Adrenal gland (tissue), 12 donors: ENCODE results near the gene BNC2. TPM values are rescaled to one million over a fixed set of nuclear protein-coding genes. Genes with fewer than 3 reads are reported as not detected.

Source experiments
- DNase-seq, 7 donors: peaks; one replicate each; pipeline ENCODE4 v3.0.0-alpha.2; 2019 to 2020
- H3K27ac ChIP-seq, 5 donors: fragments of 200-600 bp; sonication (generic) in 4 of 5; 1 replicate in 3 of 5; 2 replicates in 2 of 5; pipeline versions ENCODE4 v1.5.1 to v1.8.0; 2016 to 2020; ENCODE audit warnings: mild to moderate bottlenecking in 1 of 5
- H3K27me3 ChIP-seq: fragments of 200-600 bp; 2 replicates; pipeline ENCODE4 v1.8.0; 2021
- H3K36me3 ChIP-seq, 2 donors: fragments of 200-600 bp; replicated peaks in 1 of 2; 1 replicate in 1 of 2; 2 replicates in 1 of 2; pipeline versions ENCODE4 v1.5.1 to v1.8.0; 2018 to 2022
- H3K4me1 ChIP-seq, 2 donors: fragments of 200-600 bp; replicated peaks in 1 of 2; 1 replicate in 1 of 2; 2 replicates in 1 of 2; pipeline versions ENCODE4 v1.5.1 to v1.8.0; 2018 to 2021
- H3K4me3 ChIP-seq, 4 donors: fragments of 200-600 bp; sonication (generic) in 3 of 4; one replicate each; pipeline ENCODE4 v1.5.1; 2016 to 2018
- H3K9me3 ChIP-seq, 3 donors: fragments of 200-600 bp; sonication (generic) in 1 of 3; replicated peaks in 1 of 3; 1 replicate in 2 of 3; 2 replicates in 1 of 3; pipeline versions ENCODE4 v1.5.1 to v1.8.0; 2016 to 2021
- CTCF ChIP-seq, 6 experiments: fragments of 450-650 bp in 4 of 6; fragments of 200-600 bp in 2 of 6; sonication (generic) in 1 of 6; IDR thresholded peaks; 1 replicate in 5 of 6; 2 replicates in 1 of 6; pipeline versions ENCODE4 v1.5.1 to v1.8.0; 2016 to 2021; ENCODE audit warnings: antibody characterized with exemption in 6 of 6, mild to moderate bottlenecking in 2 of 6, moderate library complexity in 1 of 6
- POLR2A ChIP-seq, 2 donors: fragments of 450-650 bp; IDR thresholded peaks; one replicate each; pipeline ENCODE4 v1.6.1; 2017; ENCODE audit warnings: antibody characterized with exemption in 2 of 2, mild to moderate bottlenecking in 2 of 2, moderate library complexity in 1 of 2
- WGBS, 4 donors: extraction: QIAGEN DNeasy Blood & Tissue Kit in 2 of 4; methylation state at CpG; one replicate each; pipeline versions ENCODE4 v1.1.5 to v1.1.7; 2013 to 2017; 5-methylcytosine and 5-hydroxymethylcytosine counted together
- intact Hi-C, 2 donors: fragments of 100-400 bp; cut with DNase I; formaldehyde crosslinking; loops; one replicate each; pipeline versions ENCODE4 v1.14.1 to v1.15.0; 2022 to 2023
- polyA plus RNA-seq, 3 donors: library from polyadenylated mRNA; stranded (reverse); fragments of 200-250 nt in 2 of 3; fragments of 350-450 nt in 1 of 3; fragmentation: Illumina TruSeq in 1 of 3; extraction: RNeasy Lipid Tissue Mini Kit (QIAGEN cat#74804) in 1 of 3; gene quantifications; one replicate each; pipeline ENCODE4 v1.2.3, GENCODE V29; 2013 to 2014
- total RNA-seq, 9 donors: library from RNA; depleted of rRNA in 4 of 9; stranded (reverse); fragments of >200 nt in 4 of 9; fragments of 120-200 nt in 1 of 9; fragmentation: NEBNext Ultra II Directional in 1 of 9; extraction: Animal tissue kit (Norgen Biotek cat#: 25700) in 1 of 9; gene quantifications; one replicate each; pipeline versions ENCODE4 v1.1.0 to v1.2.4, GENCODE V29; 2013 to 2023
- donor health status: healthy with polysubstance abuse.
- donor health status: Bipolar disorder and iron deficiency.
- donor health status: DM: yes; HTN: yes; CAD: no.
- donor health status: DM: no; HTN: no; CAD: no.
- donor health status: DM: no; HTN: no; CAD: no.
- donor health status: DM: yes; HTN: yes; CAD: no.

Gene BNC2
- total and polyA plus RNA-seq, 12 donors, result 1.1 to 11.1 (median 5.0) TPM

- H3K27ac ChIP-seq, result peak overlapping the region in 1 of 5 donors; percentile 15
- no peaks in the 10 kb centered on the region for H3K36me3 ChIP-seq
- H3K27me3 ChIP-seq, result no peaks in the 10 kb centered on the region
- 86 to 100% (median 94%) methylated on average over 2 of the region's 2 CpGs for WGBS, 4 donors
- TF ChIP-seq CTCF (IDR thresholded peaks at IDR 0.05) (no peak), POLR2A (IDR thresholded peaks at IDR 0.05) (no peak)
- peaks cover 1 to 2% of the 10 kb centered on the region in 2 donors for H3K4me1 ChIP-seq
- DNase-seq, result no peak
- H3K4me3 ChIP-seq, result no peak overlapping the region
- intact Hi-C loops, result no loop called here
- H3K9me3 ChIP-seq, result no peaks in the 10 kb centered on the region
Observed at GRCh38 chr9:16510482-16510881, 360.0 kb downstream of the BNC2 start.

- no peak for TF ChIP-seq CTCF (IDR thresholded peaks at IDR 0.05)
- no peak for TF ChIP-seq POLR2A (IDR thresholded peaks at IDR 0.05)
- no peaks in the 10 kb centered on the region for H3K4me1 ChIP-seq
- no peaks in the 10 kb centered on the region for H3K9me3 ChIP-seq
- H3K27me3 ChIP-seq, result no peaks in the 10 kb centered on the region
- 42 to 72% (median 54%) methylated on average over 5 of the region's 5 CpGs for WGBS, 4 donors
- peak in 5 of 7 donors; percentile 22 to 53 (median 29) for DNase-seq
- peak overlapping the region in 1 of 5 donors; percentile 15 for H3K27ac ChIP-seq
- intact Hi-C loops, result no loop called here
- no peak overlapping the region for H3K4me3 ChIP-seq
- H3K36me3 ChIP-seq, result no peaks in the 10 kb centered on the region
Observed at GRCh38 chr9:16509997-16510396, 360.5 kb downstream of the BNC2 start.

- H3K27me3 ChIP-seq, result no peaks in the 10 kb centered on the region
- no peaks in the 10 kb centered on the region for H3K36me3 ChIP-seq
- no peak for DNase-seq
- intact Hi-C loops, result no loop called here
- H3K9me3 ChIP-seq, result no peaks in the 10 kb centered on the region
- H3K4me3 ChIP-seq, result no peak overlapping the region
- H3K27ac ChIP-seq, result no peak overlapping the region
- TF ChIP-seq POLR2A (IDR thresholded peaks at IDR 0.05), result no peak
- TF ChIP-seq CTCF (IDR thresholded peaks at IDR 0.05), result no peak
- H3K4me1 ChIP-seq, result no peaks in the 10 kb centered on the region
- 18 to 61% (median 45%) methylated on average over 2 of the region's 2 CpGs for WGBS, 4 donors
Observed at GRCh38 chr9:16505199-16505598, 365.3 kb downstream of the BNC2 start.

GRCh38 chr9:16501726-16502125 lies 368.7 kb downstream of the BNC2 start:
- no peak for DNase-seq
- Histone ChIP-seq H3K27ac (no peak overlapping the region), H3K4me3 (no peak overlapping the region), H3K4me1 (no peaks in the 10 kb centered on the region), H3K36me3 (no peaks in the 10 kb centered on the region), H3K9me3 (no peaks in the 10 kb centered on the region), H3K27me3 (no peaks in the 10 kb centered on the region)
- TF ChIP-seq CTCF (IDR thresholded peaks at IDR 0.05) (no peak), POLR2A (IDR thresholded peaks at IDR 0.05) (no peak)
- WGBS, 4 donors, result 87 to 98% (median 93%) methylated on average over 2 of the region's 2 CpGs
- intact Hi-C loops, result no loop called here
